Measurements from ENCODE around the gene TRAF2.

The TRAF2 gene

GRCh38 chr9:136850866-136851775 lies 35.2 kb upstream of the TRAF2 start:
- Histone ChIP-seq H3K4me3 (no peak overlapping the region), H3K27me3 (ENCODE audit: low read depth) (no peaks in the 10 kb centered on the region), H3K9me3 (no peaks in the 10 kb centered on the region), H3K4me1 (peaks cover 14% of the 10 kb centered on the region), H3K36me3 (replicated peaks) (peaks cover 17% of the 10 kb centered on the region)
- in situ Hi-C loops (cut with MboI; ENCODE audit: low sequenced_read_pairs) = no loop called here
- DNase-seq (ENCODE audit: low spot score in 2 of 2) = no peak

GRCh38 chr9:136851941-136852663 lies 34.2 kb upstream of the TRAF2 start, which contains the start of gene MAMDC4:
Gene MAMDC4, plus strand, starts transcription at chr9:136852346. Its CDS starts 71 bp downstream, at chr9:136852417.
- peaks cover 17% of the 10 kb centered on the region for H3K36me3 ChIP-seq (replicated peaks)
- H3K27me3 ChIP-seq (ENCODE audit: low read depth) = no peaks in the 10 kb centered on the region
- in situ Hi-C loops (cut with MboI; ENCODE audit: low sequenced_read_pairs) = no loop called here
- no peaks in the 10 kb centered on the region for H3K9me3 ChIP-seq
- peaks cover 14% of the 10 kb centered on the region for H3K4me1 ChIP-seq
- no peak within 1 kb of the TSS for H3K4me3 ChIP-seq
- no peak for DNase-seq (ENCODE audit: low spot score in 2 of 2)

- peaks cover 17% of the 10 kb centered on the region for H3K36me3 ChIP-seq (replicated peaks)
- no peak overlapping the region for H3K4me3 ChIP-seq
- H3K9me3 ChIP-seq = no peaks in the 10 kb centered on the region
- peak in 1 of 2 experiments; percentile 11 for DNase-seq (ENCODE audit: low spot score in 2 of 2)
- H3K4me1 ChIP-seq = peaks cover 9% of the 10 kb centered on the region
- H3K27me3 ChIP-seq (ENCODE audit: low read depth) = no peaks in the 10 kb centered on the region
- in situ Hi-C loops (cut with MboI; ENCODE audit: low sequenced_read_pairs) = no loop called here
Measured at GRCh38 chr9:136852664-136853595, 33.4 kb upstream of the TRAF2 start.

GRCh38 chr9:136853596-136854112 lies 32.7 kb upstream of the TRAF2 start:
- in situ Hi-C loops (cut with MboI; ENCODE audit: low sequenced_read_pairs) = no loop called here
- Histone ChIP-seq H3K9me3 (no peaks in the 10 kb centered on the region), H3K27me3 (ENCODE audit: low read depth) (no peaks in the 10 kb centered on the region), H3K36me3 (replicated peaks) (peaks cover 17% of the 10 kb centered on the region), H3K4me1 (peaks cover 8% of the 10 kb centered on the region; the same call in 1 of the 2 replicates), H3K4me3 (no peak overlapping the region)
- DNase-seq (ENCODE audit: low spot score in 2 of 2) = peak in 1 of 2 experiments; percentile 12

- H3K9me3 ChIP-seq = no peaks in the 10 kb centered on the region
- H3K4me3 ChIP-seq = no peak overlapping the region
- in situ Hi-C loops (cut with MboI; ENCODE audit: low sequenced_read_pairs) = no loop called here
- H3K36me3 ChIP-seq (replicated peaks) = peaks cover 17% of the 10 kb centered on the region
- peak in 1 of 2 experiments; percentile 13 for DNase-seq (ENCODE audit: low spot score in 2 of 2)
- H3K4me1 ChIP-seq = peaks cover 8% of the 10 kb centered on the region; the same call in 1 of the 2 replicates
- H3K27me3 ChIP-seq (ENCODE audit: low read depth) = no peaks in the 10 kb centered on the region
Measured at GRCh38 chr9:136854113-136854841, 32.0 kb upstream of the TRAF2 start.

- Histone ChIP-seq H3K4me1 (peaks cover 5% of the 10 kb centered on the region; the same call in 1 of the 2 replicates), H3K27me3 (ENCODE audit: low read depth) (no peaks in the 10 kb centered on the region), H3K4me3 (no peak overlapping the region), H3K36me3 (replicated peaks) (peaks cover 17% of the 10 kb centered on the region), H3K9me3 (no peaks in the 10 kb centered on the region)
- DNase-seq (ENCODE audit: low spot score in 2 of 2) = no peak
- in situ Hi-C loops (cut with MboI; ENCODE audit: low sequenced_read_pairs) = no loop called here
Measured at GRCh38 chr9:136854842-136855460, 31.4 kb upstream of the TRAF2 start.

GRCh38 chr9:136855461-136856078 lies 30.7 kb upstream of the TRAF2 start:
- peak in 1 of 2 experiments; percentile 12 for DNase-seq (ENCODE audit: low spot score in 2 of 2)

GRCh38 chr9:136856079-136856476 lies 30.2 kb upstream of the TRAF2 start:
- H3K36me3 ChIP-seq (replicated peaks) = peaks cover 12% of the 10 kb centered on the region
- H3K4me3 ChIP-seq = no peak overlapping the region
- DNase-seq (ENCODE audit: low spot score in 2 of 2) = peak in 1 of 2 experiments; percentile 8
- no peaks in the 10 kb centered on the region for H3K4me1 ChIP-seq
- H3K27me3 ChIP-seq (ENCODE audit: low read depth) = no peaks in the 10 kb centered on the region
- H3K9me3 ChIP-seq = no peaks in the 10 kb centered on the region
- in situ Hi-C loops (cut with MboI; ENCODE audit: low sequenced_read_pairs) = no loop called here

More at GRCh38 chr9:136855461-136856078, 30.7 kb upstream of the TRAF2 start:
- Histone ChIP-seq H3K36me3 (replicated peaks) (peaks cover 12% of the 10 kb centered on the region), H3K4me3 (no peak overlapping the region), H3K27me3 (ENCODE audit: low read depth) (no peaks in the 10 kb centered on the region), H3K4me1 (no peaks in the 10 kb centered on the region), H3K9me3 (no peaks in the 10 kb centered on the region)
- in situ Hi-C loops (cut with MboI; ENCODE audit: low sequenced_read_pairs) = no loop called here

- in situ Hi-C loops (cut with MboI; ENCODE audit: low sequenced_read_pairs) = no loop called here
- no peaks in the 10 kb centered on the region for H3K4me1 ChIP-seq
- H3K4me3 ChIP-seq = no peak overlapping the region
Measured at GRCh38 chr9:136856541-136857141, 29.7 kb upstream of the TRAF2 start.

GRCh38 chr9:136857166-136857565 lies 29.1 kb upstream of the TRAF2 start:
- H3K36me3 ChIP-seq (replicated peaks) = peaks cover 17% of the 10 kb centered on the region
- H3K4me3 ChIP-seq = no peak overlapping the region
- no peaks in the 10 kb centered on the region for H3K27me3 ChIP-seq (ENCODE audit: low read depth)
- H3K4me1 ChIP-seq = no peaks in the 10 kb centered on the region
- in situ Hi-C loops (cut with MboI; ENCODE audit: low sequenced_read_pairs) = no loop called here
- H3K9me3 ChIP-seq = no peaks in the 10 kb centered on the region
- no peak for DNase-seq (ENCODE audit: low spot score in 2 of 2)

More at GRCh38 chr9:136856541-136857141, 29.7 kb upstream of the TRAF2 start:
- peak in 1 of 2 experiments; percentile 12 for DNase-seq (ENCODE audit: low spot score in 2 of 2)
- H3K27me3 ChIP-seq (ENCODE audit: low read depth) = no peaks in the 10 kb centered on the region
- H3K9me3 ChIP-seq = no peaks in the 10 kb centered on the region
- peaks cover 15% of the 10 kb centered on the region for H3K36me3 ChIP-seq (replicated peaks)

GRCh38 chr9:136857581-136858412 lies 28.5 kb upstream of the TRAF2 start:
- Histone ChIP-seq H3K27me3 (ENCODE audit: low read depth) (no peaks in the 10 kb centered on the region), H3K36me3 (replicated peaks) (peaks cover 23% of the 10 kb centered on the region), H3K4me1 (no peaks in the 10 kb centered on the region), H3K4me3 (no peak overlapping the region), H3K9me3 (no peaks in the 10 kb centered on the region)
- in situ Hi-C loops (cut with MboI; ENCODE audit: low sequenced_read_pairs) = no loop called here
- DNase-seq (ENCODE audit: low spot score in 2 of 2) = peak in 1 of 2 experiments; percentile 10

All from HAP-1 (cell line).